Activated naive CD8-positive, alpha-beta T cell treated with anti-CD3 and anti-CD28 coated beads, Interleukin-2, amount 10 ng/mL, durations not matched to agents 7 days and 5 days (primary cell): ENCODE measurements around the gene APBB2. TPM values are rescaled to one million over a fixed set of nuclear protein-coding genes. Genes with fewer than 3 reads are reported as not detected.

Source experiments
- ATAC-seq: fragments of 150-1000 bp; cut with Tn5 transposase; one replicate; pipeline ENCODE4 v1.10.0; 2021; ENCODE audit warnings: low read depth, moderate library complexity
- POLR2A ChIA-PET: fragments of 350-600 bp; sonication (Branson Sonifier 250); formaldehyde crosslinking; loops from one replicate; lab custom pipeline; 2021; ENCODE audit warnings: antibody characterized with exemption; lab: Charles Lee
- DNase-seq: peaks from one replicate; pipeline ENCODE4 v3.0.0; 2021
- H3K27ac Mint-ChIP-seq: one replicate; pipeline ENCODE4 v1.8.0; 2022; ENCODE audit warnings: mild to moderate bottlenecking, mixed read lengths
- H3K27me3 Mint-ChIP-seq: one replicate; pipeline ENCODE4 v1.8.0; 2022; ENCODE audit warnings: mild to moderate bottlenecking, moderate library complexity, mixed read lengths
- H3K36me3 Mint-ChIP-seq: one replicate; pipeline ENCODE4 v1.8.0; 2021; ENCODE audit warnings: mild to moderate bottlenecking, mixed read lengths
- H3K4me1 Mint-ChIP-seq: one replicate; pipeline ENCODE4 v1.8.0; 2021; ENCODE audit warnings: mixed read lengths
- H3K4me3 Mint-ChIP-seq: one replicate; pipeline ENCODE4 v1.8.0; 2022; ENCODE audit warnings: mild to moderate bottlenecking, moderate library complexity, mixed read lengths
- H3K9me3 Mint-ChIP-seq: one replicate; pipeline ENCODE4 v1.8.0; 2021; ENCODE audit warnings: mixed read lengths
- total RNA-seq, 2 experiments: library from RNA; stranded (reverse); gene quantifications; one replicate each; pipeline ENCODE4 v1.2.3, GENCODE V29; 2021

Gene APBB2
- total RNA-seq, 2 experiments from 2014 or later = 0.96 to 2.0 TPM

DNA sequence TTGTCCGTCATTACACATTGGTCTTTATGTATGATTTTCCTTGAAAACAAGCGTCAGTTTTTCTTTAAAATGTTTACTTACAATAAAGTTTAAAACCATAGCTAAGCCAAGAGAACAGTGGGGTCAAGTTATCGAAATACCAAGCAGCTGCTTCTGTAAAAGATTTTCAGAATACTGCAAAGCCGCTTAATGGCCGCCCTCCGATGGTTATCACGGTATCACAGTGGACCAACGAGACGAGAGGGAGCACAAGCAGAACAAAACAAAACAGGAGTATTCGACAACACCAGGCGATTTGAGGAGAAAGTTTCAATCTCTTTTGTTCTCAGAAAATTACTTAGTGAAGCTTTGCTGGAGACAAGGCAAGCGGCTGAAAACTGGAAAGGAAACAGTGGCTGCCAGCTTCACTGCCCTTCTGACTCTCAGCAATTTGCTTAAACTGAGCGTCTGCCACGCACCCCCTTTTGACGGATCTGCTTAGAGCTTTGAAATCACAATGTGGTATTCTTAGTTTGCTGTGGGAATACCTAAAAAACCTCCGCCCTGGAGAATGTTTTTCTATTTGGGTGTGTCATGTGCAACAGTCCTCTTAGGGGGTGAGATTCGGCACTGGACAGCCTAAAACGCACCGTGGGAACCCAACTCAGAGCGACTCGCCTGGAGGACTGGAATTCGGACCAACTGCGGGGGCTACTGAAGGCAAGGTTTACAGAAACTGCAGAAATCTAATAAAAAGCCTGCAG lies 264.8 kb downstream of the APBB2 start:
- DNase-seq (no peak), ATAC-seq (no peak)
- Mint-ChIP-seq H3K9me3 (no peaks in the 10 kb centered on the region), H3K36me3 (no peaks in the 10 kb centered on the region), H3K27ac (no peak overlapping the region), H3K4me3 (no peak overlapping the region), H3K27me3 (peaks cover 3% of the 10 kb centered on the region), H3K4me1 (no peaks in the 10 kb centered on the region)
- POLR2A ChIA-PET = no interaction called here

DNA sequence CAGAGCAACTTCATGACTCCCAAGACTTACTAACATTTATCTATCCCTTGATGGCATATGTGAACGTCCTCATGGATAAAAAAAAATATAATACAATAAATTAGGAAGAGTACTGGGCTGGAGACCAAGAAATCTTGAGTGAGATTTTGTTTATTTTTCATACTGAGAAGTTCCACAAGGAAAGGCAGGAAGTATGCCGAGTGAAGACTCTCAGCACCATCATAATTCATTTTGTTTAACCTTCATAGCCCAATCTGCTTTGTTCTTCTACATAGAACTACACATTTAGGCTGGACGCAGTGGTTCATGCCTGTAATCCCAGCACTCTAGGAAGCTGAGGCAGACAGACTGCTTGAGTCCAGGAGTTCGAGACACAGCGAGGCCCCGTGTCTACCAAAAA lies 266.3 kb downstream of the APBB2 start:
- Mint-ChIP-seq H3K36me3 (no peaks in the 10 kb centered on the region), H3K9me3 (no peaks in the 10 kb centered on the region), H3K4me1 (no peaks in the 10 kb centered on the region), H3K27me3 (peaks cover 3% of the 10 kb centered on the region), H3K4me3 (no peak overlapping the region), H3K27ac (no peak overlapping the region)
- POLR2A ChIA-PET = no interaction called here
- DNase-seq (no peak), ATAC-seq (no peak)

DNA sequence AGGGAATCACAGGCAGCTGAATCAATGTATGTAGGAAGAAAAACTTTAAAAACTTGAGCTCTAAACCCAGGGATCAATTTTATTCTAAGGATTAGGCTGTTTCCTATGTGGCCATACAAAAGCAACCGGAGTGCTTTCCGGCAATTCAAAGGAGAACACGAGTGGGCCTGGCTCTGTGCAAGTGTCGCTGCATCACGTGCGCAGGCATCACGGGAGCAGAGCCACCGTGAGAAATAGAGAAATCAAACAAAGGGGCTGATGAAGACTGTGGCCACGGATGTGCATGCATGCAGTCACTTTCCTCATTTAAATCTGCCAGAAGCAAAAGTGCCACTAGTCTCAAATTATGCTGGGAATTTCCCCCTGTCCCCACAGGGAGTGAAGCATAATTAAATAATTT lies 267.7 kb downstream of the APBB2 start:
- no peak for ATAC-seq
- H3K4me3 Mint-ChIP-seq = no peak overlapping the region
- no peaks in the 10 kb centered on the region for H3K9me3 Mint-ChIP-seq
- DNase-seq = no peak
- no peaks in the 10 kb centered on the region for H3K4me1 Mint-ChIP-seq
- H3K27ac Mint-ChIP-seq = no peak overlapping the region
- peaks cover 3% of the 10 kb centered on the region for H3K27me3 Mint-ChIP-seq
- H3K36me3 Mint-ChIP-seq = no peaks in the 10 kb centered on the region
- POLR2A ChIA-PET = no interaction called here

DNA sequence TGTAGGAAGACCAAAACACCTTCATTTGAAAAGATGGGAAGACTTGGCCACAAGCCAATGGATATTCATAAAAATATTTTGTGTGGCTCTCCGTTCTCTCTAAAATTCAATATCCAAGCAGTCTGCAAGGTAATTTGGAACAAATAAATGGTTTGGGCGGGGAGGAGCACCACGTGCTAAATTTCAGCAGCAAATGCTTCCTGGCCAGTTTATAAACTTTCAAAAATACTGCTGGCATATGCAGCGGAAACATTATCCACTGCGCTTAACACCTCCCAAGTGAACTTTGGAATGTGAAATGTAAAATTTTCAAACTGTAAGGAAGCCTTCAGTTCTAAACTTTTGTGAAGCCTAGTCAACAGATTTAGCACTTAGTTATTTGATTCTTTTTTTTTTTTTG lies 273.6 kb downstream of the APBB2 start:
- no peaks in the 10 kb centered on the region for H3K36me3 Mint-ChIP-seq
- H3K4me3 Mint-ChIP-seq = no peak overlapping the region
- POLR2A ChIA-PET = no interaction called here
- no peaks in the 10 kb centered on the region for H3K4me1 Mint-ChIP-seq
- no peak for ATAC-seq
- no peaks in the 10 kb centered on the region for H3K9me3 Mint-ChIP-seq
- no peak overlapping the region for H3K27ac Mint-ChIP-seq
- no peak for DNase-seq
- peaks cover 3% of the 10 kb centered on the region for H3K27me3 Mint-ChIP-seq

DNA sequence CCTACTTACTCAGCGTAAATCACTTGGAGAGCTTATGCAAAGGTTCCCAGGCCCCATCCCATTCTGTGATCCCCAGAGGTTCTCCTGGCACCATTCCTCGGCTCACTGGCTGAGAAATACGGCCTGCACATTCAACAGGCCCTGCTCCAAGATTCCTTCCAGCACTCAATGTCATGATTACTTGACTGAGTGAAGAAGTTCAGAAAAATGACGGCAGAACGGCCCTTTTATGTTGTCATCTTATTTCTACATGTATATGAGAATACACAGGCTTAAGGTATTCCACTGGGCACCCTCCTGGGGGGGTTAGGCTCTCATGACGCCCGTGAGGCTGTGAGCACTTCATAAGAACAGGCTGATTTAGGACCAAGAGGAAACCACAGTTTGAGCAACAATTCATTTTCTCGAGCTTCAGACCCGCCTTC lies 274.0 kb downstream of the APBB2 start:
- DNase-seq = no peak
- H3K36me3 Mint-ChIP-seq = no peaks in the 10 kb centered on the region
- H3K4me3 Mint-ChIP-seq = no peak overlapping the region
- ATAC-seq = no peak
- POLR2A ChIA-PET = no interaction called here
- H3K4me1 Mint-ChIP-seq = no peaks in the 10 kb centered on the region
- H3K27ac Mint-ChIP-seq = no peak overlapping the region
- H3K9me3 Mint-ChIP-seq = no peaks in the 10 kb centered on the region
- H3K27me3 Mint-ChIP-seq = peaks cover 5% of the 10 kb centered on the region

DNA sequence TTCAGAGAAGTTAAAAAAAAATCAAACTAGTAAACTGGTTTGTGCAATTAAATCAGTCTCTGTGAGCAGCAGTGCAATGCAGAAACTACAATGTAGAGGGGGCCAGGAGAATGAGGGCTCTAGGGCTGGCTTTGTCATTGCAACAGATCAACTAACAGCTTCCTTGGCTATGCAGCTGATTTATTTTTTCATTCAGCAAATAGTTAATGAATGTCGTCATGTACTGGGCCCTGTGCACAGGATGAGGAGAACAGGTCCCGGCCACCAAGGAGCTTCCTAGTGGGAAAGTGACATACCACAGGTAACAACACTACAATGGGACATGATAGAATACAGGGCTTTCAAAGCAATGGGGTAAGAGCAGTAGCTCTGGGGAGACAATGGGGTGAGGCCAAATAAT lies 274.5 kb downstream of the APBB2 start:
- Mint-ChIP-seq H3K9me3 (no peaks in the 10 kb centered on the region), H3K4me1 (no peaks in the 10 kb centered on the region), H3K27me3 (peaks cover 5% of the 10 kb centered on the region), H3K36me3 (no peaks in the 10 kb centered on the region), H3K4me3 (no peak overlapping the region), H3K27ac (no peak overlapping the region)
- POLR2A ChIA-PET = no interaction called here
- ATAC-seq = no peak
- no peak for DNase-seq

DNA sequence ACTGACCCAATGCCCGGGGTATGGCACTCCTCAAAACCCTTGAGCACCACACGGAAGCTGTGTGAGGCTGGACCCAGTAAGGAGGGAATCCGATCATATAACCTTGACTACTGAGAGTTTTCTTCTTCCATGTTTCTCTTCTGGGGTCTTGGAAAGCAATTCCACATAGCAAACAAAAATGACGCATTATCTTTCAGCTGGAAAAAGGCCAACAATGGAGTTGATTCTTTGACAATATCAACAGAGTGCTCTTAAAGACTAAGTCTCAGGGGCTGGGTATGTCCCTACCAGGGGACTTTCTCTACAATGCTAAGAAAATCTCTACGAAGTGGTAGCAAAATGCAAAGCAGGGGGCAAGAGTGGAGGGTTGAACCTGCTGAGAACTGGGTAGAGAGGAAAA lies 276.0 kb downstream of the APBB2 start:
- H3K27ac Mint-ChIP-seq = no peak overlapping the region
- peaks cover 5% of the 10 kb centered on the region for H3K27me3 Mint-ChIP-seq
- H3K36me3 Mint-ChIP-seq = no peaks in the 10 kb centered on the region
- H3K4me1 Mint-ChIP-seq = no peaks in the 10 kb centered on the region
- ATAC-seq = no peak
- POLR2A ChIA-PET = no interaction called here
- H3K9me3 Mint-ChIP-seq = no peaks in the 10 kb centered on the region
- H3K4me3 Mint-ChIP-seq = no peak overlapping the region
- DNase-seq = no peak

DNA sequence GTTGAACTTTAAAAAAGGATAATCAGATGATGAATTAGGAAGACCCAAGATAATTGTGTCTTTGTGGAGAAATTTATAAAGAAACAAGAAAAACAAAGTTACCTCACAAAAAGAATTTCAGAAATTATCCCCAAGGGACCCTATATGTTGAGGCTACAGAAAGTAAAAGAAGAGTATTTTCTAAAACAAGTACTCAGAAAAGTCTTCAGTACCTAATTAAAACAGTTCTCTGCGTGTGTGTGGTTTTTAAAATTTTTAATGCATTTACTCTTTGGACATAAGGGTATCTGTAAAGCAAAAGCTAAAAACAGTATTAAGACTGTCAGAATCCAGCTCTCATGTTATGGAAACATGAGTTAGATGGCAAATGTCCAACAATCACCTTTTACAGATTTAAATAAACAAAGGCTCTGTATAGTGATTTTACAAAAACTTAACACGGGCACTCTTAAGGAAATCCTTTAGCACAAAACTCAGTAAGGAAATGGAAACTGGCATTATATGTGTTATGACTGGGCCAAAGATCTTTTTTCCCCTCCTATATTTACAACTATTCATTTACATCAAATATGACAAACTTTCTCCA lies 277.1 kb downstream of the APBB2 start:
- Mint-ChIP-seq H3K27me3 (peaks cover 7% of the 10 kb centered on the region), H3K4me1 (no peaks in the 10 kb centered on the region), H3K9me3 (no peaks in the 10 kb centered on the region), H3K27ac (no peak overlapping the region), H3K4me3 (no peak overlapping the region), H3K36me3 (no peaks in the 10 kb centered on the region)
- POLR2A ChIA-PET = no interaction called here
- ATAC-seq (no peak), DNase-seq (no peak)

DNA sequence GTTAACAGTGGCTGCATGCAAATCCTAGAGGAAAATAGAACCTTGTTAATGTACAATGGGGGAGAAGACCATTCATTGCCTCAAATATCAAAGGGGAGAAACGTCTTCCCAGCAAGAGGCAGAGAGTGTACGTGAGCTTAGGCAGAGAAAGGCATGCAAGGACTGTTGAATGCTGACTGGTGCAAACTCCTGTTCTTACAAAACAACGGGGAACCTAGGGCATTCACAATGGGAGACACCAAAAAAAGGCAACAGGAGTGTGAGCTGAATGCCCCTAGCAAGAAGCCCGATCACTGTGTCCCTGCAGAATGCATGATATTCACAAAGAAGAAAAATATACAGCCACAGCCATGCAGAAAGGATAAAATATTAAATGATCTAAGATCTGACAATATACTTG lies 279.7 kb downstream of the APBB2 start:
- POLR2A ChIA-PET = no interaction called here
- ATAC-seq = no peak
- H3K27me3 Mint-ChIP-seq = peaks cover 7% of the 10 kb centered on the region
- no peaks in the 10 kb centered on the region for H3K36me3 Mint-ChIP-seq
- no peak overlapping the region for H3K27ac Mint-ChIP-seq
- no peaks in the 10 kb centered on the region for H3K4me1 Mint-ChIP-seq
- H3K4me3 Mint-ChIP-seq = no peak overlapping the region
- no peaks in the 10 kb centered on the region for H3K9me3 Mint-ChIP-seq
- DNase-seq = no peak

DNA sequence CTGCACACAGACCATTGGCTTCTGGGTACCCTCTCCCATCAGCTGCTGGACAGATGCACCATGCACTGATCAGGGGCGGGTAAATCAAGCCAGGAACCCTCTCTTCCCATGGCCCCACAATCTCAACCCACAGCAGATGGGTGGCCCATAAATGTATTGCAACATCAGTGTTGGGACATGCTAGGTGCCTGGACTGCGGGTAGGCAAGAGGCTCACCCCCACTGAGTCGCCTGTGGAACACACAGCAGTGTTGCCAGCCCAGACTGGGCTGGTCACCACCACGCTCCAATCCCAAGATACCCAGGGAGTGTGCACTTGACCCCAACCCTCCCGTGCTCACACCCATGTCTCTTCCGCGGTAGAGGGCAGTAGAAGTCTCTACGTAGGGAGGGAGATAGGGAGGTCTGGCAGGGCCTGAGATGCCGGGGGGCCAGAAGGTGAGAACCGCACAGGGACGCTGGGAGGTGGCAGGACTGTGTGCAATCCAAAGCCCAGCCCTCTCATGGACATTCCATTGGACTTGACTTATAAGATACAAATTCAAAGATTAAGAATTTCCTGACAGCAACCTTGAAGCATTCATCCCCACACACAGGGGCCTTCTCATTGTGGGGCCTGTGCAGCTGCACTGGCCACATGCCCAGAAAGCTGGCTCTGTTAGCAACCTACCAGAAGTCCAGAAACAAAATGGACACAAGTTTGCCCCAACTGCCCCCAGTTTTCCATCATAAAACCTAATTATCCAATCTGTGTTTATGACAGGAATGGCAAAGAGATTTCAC lies 280.9 kb downstream of the APBB2 start:
- POLR2A ChIA-PET = no interaction called here
- no peaks in the 10 kb centered on the region for H3K9me3 Mint-ChIP-seq
- no peak overlapping the region for H3K27ac Mint-ChIP-seq
- no peak for ATAC-seq
- no peak for DNase-seq
- peaks cover 7% of the 10 kb centered on the region for H3K27me3 Mint-ChIP-seq
- H3K4me1 Mint-ChIP-seq = no peaks in the 10 kb centered on the region
- H3K36me3 Mint-ChIP-seq = no peaks in the 10 kb centered on the region
- H3K4me3 Mint-ChIP-seq = no peak overlapping the region

DNA sequence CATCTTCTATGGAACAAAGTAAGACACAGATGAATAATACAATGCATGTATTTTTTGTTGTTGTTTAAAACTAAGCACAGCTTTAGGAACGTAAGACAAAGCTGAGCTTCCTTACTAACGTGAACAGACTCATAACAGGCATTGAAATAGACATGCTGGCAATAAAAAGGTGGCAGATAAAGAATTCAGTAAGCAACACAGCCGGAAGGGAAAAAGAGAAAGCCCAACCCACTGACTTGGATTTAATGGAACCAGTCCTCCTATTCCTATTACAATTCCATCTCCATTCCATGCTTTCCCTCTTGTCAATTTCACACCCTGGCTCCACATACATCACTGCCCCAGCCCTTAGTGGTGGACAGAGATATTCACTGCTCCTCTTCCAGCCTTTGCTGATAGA lies 282.5 kb downstream of the APBB2 start:
- Mint-ChIP-seq H3K4me1 (no peaks in the 10 kb centered on the region), H3K36me3 (no peaks in the 10 kb centered on the region), H3K27ac (no peak overlapping the region), H3K27me3 (peaks cover 18% of the 10 kb centered on the region), H3K4me3 (no peak overlapping the region), H3K9me3 (no peaks in the 10 kb centered on the region)
- POLR2A ChIA-PET = no interaction called here
- DNase-seq (no peak), ATAC-seq (no peak)

DNA sequence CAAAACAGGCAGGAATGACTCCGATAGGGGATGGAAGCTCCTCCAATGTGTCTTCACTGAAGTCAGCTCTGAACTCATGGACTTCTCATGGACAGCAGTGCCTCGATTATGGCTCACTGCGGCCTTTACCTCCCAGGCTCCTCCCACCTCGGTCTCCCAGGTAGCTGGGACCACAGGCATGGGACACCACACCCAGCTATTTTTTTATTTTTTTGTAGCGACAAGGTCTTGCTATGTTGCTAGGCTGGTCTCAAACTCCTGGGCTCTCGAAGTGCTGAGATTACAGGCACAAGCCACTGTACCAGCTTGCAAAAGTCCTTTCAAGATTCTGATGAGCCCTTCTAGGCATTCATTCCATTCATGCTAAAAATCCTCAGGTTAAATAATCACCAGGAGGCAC lies 283.1 kb downstream of the APBB2 start:
- H3K4me1 Mint-ChIP-seq = no peaks in the 10 kb centered on the region
- no peak overlapping the region for H3K4me3 Mint-ChIP-seq
- no peaks in the 10 kb centered on the region for H3K9me3 Mint-ChIP-seq
- H3K27me3 Mint-ChIP-seq = peaks cover 22% of the 10 kb centered on the region
- DNase-seq (no peak), ATAC-seq (no peak)
- POLR2A ChIA-PET = no interaction called here
- H3K36me3 Mint-ChIP-seq = no peaks in the 10 kb centered on the region
- no peak overlapping the region for H3K27ac Mint-ChIP-seq

DNA sequence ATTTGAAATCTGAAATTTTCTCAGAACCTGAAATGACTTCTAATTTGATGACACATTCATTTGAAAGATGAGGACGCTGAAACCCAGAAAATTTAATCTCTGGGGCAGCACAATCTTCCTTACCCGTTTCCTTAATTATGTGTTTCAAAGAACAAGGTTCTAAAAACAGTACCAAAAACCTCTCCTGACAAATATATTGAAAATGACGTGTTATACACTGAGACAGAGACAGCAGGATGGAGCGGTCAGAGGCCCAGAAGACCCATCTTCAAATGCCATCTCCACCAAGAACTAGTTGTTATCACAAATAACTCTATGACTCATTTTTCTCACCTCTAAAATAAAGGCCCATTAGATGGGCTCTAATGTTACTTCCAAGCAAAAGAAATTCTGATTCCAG lies 287.3 kb downstream of the APBB2 start:
- H3K4me1 Mint-ChIP-seq = peaks cover 3% of the 10 kb centered on the region
- ATAC-seq (no peak), DNase-seq (no peak)
- H3K9me3 Mint-ChIP-seq = no peaks in the 10 kb centered on the region
- H3K27ac Mint-ChIP-seq = no peak overlapping the region
- H3K27me3 Mint-ChIP-seq = peaks cover 19% of the 10 kb centered on the region
- no peaks in the 10 kb centered on the region for H3K36me3 Mint-ChIP-seq
- H3K4me3 Mint-ChIP-seq = no peak overlapping the region
- POLR2A ChIA-PET = no interaction called here

DNA sequence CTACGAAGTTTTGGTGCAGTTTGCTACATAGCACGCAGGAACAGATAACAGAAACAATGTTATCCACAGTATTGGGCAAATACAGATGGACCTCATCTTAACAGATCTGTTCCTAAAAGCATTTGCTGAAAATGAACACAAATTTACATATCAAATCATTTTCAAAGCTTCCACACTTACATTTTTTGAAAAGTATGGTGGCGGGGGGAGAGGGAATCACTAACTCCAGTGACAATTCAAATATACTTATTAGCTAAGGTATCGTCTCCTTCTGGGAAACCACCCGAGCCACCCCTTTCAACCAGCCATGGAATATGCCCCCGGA lies 289.6 kb downstream of the APBB2 start:
- Mint-ChIP-seq H3K27me3 (peaks cover 19% of the 10 kb centered on the region), H3K27ac (no peak overlapping the region)

More for the DNA sequence above, 289.6 kb downstream of the APBB2 start:
- ATAC-seq (no peak), DNase-seq (no peak)
- Mint-ChIP-seq H3K4me3 (no peak overlapping the region), H3K4me1 (peaks cover 3% of the 10 kb centered on the region), H3K9me3 (no peaks in the 10 kb centered on the region), H3K36me3 (no peaks in the 10 kb centered on the region)
- POLR2A ChIA-PET = interaction anchor here (0.6 kb wide), 1 partner anchor 17 kb away, joined by 4 read pairs; no protein-coding TSS in a partner anchor
